GM12874 (cell line): ENCODE measurements around the gene NAA35.

Experiments used
- TF ChIP-seq, protein P1 (sequence below): IDR thresholded peaks from 2 replicates; pipeline ENCODE4 v1.5.1; 2011; ENCODE audit warnings: low read depth, mild to moderate bottlenecking, control low read depth, low read length, moderate library complexity; ENCODE audit not compliant: insufficient read depth

Gene NAA35

DNA sequence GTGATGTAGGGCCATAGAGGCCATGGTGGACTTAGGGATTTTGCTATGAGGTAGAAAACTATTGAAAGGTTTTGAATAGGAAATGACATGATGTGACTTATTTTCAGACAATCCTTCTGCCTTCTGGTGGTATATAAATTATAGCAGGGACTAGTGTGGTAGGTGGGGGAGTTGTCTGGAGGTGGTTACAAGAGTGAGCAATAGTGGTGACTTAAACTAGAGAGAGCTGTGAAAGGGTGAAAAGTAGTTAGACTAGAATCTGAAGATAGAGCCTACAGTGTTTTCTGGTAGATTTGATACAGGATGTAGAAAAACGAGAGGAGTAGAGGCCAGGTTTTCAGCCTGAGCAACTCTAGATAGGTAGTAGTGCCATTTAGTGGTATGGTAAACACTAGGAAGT is 32.3 kb downstream of the NAA35 start:
- TF ChIP-seq, protein P1, sequence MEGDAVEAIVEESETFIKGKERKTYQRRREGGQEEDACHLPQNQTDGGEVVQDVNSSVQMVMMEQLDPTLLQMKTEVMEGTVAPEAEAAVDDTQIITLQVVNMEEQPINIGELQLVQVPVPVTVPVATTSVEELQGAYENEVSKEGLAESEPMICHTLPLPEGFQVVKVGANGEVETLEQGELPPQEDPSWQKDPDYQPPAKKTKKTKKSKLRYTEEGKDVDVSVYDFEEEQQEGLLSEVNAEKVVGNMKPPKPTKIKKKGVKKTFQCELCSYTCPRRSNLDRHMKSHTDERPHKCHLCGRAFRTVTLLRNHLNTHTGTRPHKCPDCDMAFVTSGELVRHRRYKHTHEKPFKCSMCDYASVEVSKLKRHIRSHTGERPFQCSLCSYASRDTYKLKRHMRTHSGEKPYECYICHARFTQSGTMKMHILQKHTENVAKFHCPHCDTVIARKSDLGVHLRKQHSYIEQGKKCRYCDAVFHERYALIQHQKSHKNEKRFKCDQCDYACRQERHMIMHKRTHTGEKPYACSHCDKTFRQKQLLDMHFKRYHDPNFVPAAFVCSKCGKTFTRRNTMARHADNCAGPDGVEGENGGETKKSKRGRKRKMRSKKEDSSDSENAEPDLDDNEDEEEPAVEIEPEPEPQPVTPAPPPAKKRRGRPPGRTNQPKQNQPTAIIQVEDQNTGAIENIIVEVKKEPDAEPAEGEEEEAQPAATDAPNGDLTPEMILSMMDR, result no peak

DNA sequence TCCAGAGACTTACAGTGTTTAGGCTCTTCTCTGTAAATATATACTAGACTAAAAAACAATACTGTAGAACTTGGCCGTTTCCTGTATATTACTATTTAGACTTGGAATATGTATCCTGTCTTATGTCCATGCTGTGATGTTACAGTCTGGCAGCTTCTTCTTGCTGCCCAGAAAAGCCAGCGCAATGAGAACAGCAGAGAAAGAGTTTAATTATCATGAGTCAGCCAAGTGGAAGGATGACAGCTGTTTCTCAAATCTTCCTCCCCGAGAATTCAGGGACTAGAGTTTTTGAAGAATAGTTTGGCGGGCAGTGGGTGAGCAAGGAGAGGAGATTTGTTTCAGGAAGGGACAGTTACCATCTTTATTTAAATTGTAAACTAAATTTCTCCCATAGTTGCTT is 37.5 kb downstream of the NAA35 start:
- TF ChIP-seq, protein P1, result no peak

DNA sequence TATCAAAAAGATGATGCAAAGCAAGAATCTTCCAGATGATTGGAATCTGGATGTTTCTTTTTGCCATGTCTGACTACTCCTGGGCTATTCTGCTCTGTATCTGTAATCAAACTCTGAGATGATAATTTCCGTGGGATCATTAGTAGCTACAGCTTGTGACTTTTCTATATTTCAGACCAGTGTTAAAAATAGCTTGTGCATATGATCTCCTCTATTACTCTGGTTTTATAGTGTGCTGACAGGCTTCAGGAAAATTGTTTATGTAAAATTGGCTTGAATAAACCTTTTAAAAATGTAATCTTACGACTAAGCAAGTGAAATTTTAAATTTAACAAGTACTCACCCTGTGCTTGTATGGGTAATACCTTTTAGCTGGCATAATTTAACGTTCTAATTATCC is 40.4 kb downstream of the NAA35 start:
- TF ChIP-seq, protein P1, result no peak

DNA sequence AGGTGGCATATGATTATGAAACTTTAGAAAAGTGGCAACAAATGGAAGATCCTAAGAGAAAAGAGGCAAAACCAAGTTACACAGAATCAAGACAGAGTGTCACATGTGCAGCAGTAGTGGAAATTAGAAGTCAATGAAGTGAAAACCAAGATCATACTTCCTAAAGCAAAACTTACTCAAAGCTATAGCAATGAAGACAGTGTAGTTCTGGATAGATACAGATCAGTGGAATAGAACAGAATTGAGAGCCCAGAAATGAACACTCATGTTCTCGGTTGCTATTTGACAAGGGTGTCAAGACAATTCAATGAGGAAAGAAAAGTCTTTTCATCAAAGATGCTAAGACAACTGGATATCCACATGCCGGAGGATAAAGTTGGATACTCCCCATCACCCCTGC is 43.5 kb downstream of the NAA35 start:
- TF ChIP-seq, protein P1, result no peak

DNA sequence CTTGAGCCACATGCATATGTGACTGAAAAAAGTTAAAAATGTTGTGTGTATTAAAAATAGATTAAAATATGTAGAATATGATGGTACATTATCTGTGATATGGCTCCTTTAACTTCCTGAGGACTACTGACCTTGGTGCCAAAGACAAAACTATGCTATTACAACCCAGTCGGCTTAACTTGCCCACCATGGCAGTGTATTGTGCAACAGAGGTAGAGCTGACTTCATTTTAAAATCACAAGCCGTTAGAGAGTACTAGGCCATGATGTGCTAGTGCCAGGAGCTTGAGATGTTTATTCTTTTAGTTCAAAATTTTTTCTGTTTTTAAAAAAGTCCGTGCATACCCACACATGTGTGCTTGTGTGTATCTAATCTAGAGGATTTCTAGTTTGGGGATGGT is 46.3 kb downstream of the NAA35 start:
- TF ChIP-seq, protein P1, result no peak

DNA sequence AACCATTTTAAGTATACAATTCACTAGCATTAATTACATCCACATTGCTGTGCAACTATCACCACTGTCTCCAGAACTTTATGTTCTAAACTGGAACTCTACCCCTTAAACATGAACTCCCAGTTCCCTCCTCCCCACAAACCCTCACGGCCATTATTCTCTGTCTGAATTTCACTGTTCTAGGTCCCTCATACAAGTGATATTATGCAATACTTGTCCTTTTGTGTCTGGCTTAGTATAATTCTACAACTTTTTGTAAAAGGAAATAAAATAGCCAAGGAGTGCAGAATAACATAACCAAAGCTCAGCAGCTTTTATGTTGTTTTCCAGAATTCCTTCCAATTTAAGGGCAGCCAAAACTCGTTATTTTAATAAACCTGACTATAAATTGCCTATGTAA is 53.2 kb downstream of the NAA35 start:
- TF ChIP-seq, protein P1, result no peak

DNA sequence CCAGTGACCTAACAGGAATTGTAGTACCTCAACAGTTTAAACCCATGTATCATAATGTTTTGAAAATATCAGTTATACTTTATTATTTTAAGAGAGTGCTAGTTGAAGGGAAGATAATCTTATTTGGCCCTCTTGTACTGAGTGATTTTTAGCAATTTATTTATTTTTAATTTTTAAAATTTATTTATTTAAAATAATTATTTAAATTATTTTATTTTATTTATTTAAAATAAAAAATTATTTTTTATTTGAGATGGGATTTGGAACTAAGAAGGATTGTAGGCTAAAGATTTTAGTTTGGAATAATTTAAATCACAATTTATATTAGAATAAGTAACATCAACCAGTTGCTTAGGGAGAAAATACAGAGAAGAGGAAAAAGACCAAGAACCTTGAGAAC is 54.2 kb downstream of the NAA35 start:
- TF ChIP-seq, protein P1, result no peak

DNA sequence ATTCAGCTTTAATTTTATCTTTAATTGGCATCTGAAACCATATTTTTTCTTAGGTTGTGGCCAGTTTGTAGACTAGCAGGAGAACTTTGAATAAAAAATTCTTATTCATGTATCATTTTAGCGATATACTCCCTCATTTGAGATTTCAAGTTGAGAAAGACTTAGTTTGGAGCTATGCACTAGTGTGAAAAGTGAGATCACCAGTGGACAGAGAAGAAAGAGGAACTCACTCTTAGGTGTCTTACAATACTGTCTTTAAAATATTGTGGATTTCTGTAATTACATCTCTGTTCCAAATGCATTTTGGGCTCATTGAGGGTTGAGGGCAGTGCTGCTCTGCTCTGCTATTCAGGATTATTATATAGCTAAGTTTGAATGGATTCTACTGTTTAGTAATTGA is 54.7 kb downstream of the NAA35 start:
- TF ChIP-seq, protein P1, result no peak
